ENCODE data around the gene OTUD5. TPM values are rescaled to one million over a fixed set of nuclear protein-coding genes. Genes with fewer than 3 reads are reported as not detected.
"Not testable (repeated sequence)": the region's sequence is repeated elsewhere in the genome, so short reads cannot be mapped to it uniquely, and the experiment has no call there.

The OTUD5 gene, protein sequence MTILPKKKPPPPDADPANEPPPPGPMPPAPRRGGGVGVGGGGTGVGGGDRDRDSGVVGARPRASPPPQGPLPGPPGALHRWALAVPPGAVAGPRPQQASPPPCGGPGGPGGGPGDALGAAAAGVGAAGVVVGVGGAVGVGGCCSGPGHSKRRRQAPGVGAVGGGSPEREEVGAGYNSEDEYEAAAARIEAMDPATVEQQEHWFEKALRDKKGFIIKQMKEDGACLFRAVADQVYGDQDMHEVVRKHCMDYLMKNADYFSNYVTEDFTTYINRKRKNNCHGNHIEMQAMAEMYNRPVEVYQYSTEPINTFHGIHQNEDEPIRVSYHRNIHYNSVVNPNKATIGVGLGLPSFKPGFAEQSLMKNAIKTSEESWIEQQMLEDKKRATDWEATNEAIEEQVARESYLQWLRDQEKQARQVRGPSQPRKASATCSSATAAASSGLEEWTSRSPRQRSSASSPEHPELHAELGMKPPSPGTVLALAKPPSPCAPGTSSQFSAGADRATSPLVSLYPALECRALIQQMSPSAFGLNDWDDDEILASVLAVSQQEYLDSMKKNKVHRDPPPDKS
- 28.2 and 37.9 TPM in 2 replicates for polyA plus RNA-seq (2014; cell fraction: cytosol; rRNA removed)
- polyA plus RNA-seq (2014; cell fraction: nucleus; rRNA removed) = 51.9 and 54.4 TPM in 2 replicates

DNA sequence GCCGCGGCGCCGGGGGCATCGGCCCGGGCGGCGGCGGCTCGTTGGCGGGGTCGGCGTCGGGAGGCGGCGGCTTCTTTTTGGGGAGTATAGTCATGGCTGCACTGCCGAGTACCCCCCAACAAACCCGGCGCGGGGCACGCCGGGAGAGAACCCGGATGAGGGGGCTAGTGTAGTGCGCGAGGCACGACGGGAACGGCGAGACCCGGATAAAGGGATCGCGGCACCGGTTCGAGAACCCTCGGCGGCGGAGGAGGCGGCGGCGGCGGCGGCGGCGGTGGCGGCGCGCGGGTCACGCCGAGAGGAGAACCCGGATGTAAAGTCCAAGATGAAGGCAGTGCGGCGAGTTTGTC is at the start of gene OTUD5:
OTUD5 (minus strand) TSS at position 131 of the 350 bp plus-strand sequence; CDS start at position 94, 37 bp downstream.
- no peak for DNase-seq (ENCODE audit: low spot score)

DNA sequence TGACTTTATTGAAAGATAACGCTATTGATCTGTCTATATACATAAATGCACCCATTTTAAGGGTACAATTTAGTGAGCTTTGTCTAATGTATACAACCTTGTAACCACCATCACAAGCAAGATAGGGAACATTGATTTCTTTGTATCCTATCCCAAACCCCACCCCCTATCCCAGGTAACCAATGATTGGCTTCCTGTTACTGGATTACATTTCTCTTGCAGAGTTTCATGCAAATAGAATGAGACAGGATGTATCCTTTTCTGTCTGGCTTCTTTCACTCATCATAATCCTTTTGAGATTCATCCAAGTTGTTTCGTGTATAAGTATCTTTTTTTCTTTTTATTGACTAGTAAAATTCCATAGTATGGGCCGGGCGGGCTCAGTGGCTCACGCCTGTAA is 46.3 kb upstream of the OTUD5 start:
- no peak for DNase-seq (ENCODE audit: low spot score)

DNA sequence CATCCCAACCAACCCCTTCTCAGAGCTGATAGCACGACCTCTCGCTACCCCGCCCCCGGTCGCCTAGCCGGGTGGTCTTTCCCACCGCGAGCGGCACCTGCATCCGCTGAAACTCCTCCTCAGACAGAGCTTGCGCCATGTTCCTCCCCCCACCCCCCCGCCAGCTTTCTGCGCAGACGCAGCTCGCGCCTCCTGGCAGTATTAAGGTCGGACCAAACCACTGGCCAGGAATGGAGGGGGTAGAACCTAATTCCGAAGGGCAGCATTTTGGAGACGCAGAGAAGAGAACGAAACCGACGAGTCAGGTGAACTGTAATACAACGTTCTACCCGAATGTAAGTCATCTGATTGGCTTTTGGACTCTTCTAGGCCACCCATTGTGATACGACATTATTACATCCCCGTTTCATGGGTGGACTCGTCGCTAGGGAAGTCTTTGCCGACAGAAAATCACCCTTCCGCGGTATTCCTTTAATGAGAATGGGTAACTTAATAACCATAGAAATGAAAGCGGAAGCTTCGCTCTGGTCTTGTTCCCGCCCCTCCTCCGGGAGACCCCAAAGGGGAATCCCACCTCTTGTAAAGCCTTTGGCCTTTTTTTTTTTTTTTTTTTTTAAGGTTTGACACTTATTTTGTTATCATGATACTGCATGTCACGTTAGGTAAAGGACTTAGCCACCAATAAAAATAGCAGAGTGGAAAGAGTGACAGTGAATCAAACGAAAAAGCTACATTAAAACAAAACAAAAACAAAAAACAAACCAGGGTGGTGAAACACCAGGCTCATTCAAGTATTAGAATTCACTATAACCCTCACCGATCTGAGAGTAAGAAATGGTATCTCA is 44.9 kb upstream of the OTUD5 start, which contains the start of gene GRIPAP1:
GRIPAP1 (minus strand) TSS at position 174 of the 845 bp plus-strand sequence; CDS start at position 139, 35 bp downstream.
- DNase-seq (ENCODE audit: low spot score) = peak; percentile 92

DNA sequence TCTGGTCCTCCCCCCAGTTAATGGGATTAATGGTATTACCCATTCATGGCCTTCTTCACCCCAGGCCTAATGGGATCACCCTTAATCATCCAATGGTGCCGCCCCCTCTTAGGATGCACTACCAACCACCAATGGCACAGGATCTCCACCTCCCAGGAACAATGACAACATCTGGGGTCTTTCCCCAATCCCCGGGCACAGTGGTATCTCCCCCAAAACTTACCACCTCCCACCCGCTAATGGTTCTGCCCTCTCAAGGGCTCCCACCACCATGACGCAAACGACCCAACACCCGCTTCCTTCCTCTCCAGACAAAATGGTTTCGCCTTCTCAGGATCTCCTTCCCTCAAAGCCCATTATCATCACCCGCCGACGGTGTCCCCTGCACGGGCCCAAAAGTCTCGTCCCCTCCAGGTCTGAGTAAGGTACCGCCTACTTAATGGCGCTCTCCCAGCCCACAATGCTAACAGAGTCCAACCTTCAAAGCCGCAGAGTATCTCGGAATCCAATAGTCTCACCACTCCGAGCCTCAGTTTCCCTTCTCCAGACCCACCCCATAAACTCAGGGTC is 44.2 kb upstream of the OTUD5 start:
- peak; percentile 29 for DNase-seq (ENCODE audit: low spot score)

DNA sequence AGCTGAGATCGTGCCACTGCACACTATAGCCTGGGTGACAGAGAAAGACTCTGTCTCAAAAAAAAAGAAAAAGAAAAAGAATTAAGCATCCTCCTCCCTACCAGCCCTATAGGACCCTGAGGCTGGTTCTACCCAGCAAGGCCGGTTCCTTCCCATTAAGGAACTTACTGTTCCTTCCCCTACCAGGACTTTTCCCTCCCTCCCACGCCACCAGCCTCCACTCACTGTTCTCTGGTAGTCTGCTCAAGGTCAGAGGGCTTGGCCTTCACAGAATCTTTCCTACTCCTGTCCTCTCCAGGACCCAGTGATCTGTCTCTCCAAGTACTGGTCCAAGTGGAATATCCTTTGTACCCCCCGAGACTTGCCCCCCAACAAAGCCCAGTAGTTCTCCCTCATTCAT is 43.2 kb upstream of the OTUD5 start:
- DNase-seq (ENCODE audit: low spot score) = no peak

DNA sequence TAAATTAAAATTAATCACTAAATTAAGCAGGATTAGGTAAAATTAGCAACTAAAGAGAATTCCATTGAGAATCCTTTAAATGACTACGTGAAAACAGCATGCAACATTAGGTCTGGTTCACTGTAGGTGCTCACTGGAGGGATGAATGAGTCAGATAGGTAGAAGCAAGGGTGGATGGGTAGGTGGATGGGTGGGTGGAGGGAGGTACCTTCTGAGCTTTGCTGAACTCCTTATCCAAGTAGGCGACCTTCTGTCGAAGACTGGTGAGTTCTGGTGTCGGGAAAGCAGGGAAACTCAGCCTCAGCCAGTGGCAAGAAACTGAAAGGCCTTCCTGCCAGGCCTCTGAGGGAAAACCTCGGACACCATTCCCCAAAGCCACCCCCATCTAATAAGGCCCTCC is 41.6 kb upstream of the OTUD5 start:
- no peak for DNase-seq (ENCODE audit: low spot score)

DNA sequence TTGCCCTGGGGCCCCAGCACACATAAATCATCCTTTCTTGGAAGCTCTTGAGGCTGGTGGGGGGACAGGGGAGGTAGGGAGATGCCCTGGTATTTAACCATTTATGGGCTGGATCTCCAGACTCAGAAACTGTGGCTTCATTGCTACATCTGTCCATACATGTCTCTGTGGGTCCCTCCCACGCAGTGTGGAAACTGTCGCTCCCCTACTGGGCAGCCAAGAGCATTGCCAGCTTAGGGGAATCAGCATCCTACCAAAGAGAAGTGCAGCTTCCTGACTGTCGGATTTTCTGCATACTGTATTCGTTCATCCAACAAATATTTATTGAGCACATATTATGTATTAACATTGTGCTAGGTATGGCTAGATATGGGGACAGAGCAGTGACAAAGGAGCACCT is 41.0 kb upstream of the OTUD5 start:
- no peak for DNase-seq (ENCODE audit: low spot score)

DNA sequence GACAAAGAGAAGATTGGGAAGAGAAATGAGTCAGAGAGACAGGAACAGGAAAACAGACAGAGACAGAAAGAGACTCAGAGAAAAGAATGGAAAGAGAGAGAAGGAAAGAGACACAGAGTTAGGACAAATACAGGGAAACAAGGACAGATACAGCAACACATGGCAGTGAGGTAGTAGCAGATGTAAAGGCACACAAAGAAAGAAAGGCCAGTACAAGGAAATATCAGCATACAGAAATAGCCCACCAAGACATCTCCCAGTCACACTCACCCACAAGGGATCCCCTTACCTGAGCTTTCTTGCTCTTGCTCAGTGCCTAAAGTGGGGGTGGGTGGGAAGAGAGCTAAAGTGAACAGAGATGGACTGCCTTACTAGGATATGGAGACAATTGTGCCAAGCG is 40.5 kb upstream of the OTUD5 start:
- DNase-seq (ENCODE audit: low spot score) = no peak

DNA sequence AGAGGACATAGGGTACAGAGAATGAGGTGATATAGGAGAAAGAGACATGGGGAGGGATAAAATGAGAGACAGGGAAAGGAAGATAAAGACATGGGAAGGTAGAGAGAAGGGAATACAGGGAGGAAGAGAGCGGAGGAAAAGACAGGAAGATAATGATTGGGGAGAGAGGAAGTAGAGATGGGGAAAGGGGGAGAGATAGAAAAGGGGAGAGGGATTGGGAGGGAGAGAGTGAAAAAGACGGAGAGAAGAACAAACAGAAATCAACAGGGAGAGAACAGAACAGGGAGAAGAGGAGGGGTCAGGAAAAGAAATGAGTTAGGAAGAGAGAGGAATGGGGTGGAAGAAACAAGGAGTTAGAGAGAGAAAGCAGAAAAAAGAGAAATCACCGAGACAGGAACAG is 40.0 kb upstream of the OTUD5 start:
- DNase-seq (ENCODE audit: low spot score) = no peak

DNA sequence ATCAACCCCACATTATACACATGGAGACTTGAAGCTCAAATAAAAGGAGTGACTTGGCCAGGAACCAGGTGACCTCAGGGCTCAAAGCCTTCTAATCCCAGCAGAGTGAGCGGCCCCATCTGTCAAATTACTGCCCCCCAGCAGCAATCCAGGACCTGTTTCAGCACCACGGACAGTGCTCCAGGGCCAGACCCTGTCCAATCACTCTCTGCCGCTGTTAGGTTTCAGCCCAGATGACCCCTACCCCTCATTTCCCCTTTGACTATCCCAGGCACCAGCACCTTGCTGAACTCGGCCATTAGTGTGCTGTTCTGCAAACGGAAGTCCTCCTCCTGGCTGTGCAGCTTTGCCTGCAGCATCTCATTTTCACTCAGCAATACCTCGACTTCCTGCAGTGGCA is 39.6 kb upstream of the OTUD5 start:
- DNase-seq (ENCODE audit: low spot score) = no peak

DNA sequence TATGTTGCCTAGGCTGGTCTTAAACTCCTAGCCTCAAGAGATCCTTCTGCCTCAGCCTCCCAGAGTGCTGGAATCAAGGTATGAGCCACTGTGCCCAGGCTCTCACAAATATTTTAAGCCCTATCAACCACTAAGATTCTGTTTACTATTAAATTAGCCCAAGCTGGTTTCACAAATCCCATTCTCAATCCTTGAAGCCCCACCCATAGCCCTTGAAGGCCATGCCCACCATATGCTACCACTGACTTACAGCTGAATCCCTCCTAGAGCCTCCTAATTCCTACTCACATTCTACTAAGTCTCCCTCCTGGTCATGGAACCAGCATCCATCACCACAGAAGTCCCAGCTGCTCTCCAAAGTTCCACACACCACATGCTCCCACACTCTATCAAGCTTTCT is 34.9 kb upstream of the OTUD5 start:
- no peak for DNase-seq (ENCODE audit: low spot score)

DNA sequence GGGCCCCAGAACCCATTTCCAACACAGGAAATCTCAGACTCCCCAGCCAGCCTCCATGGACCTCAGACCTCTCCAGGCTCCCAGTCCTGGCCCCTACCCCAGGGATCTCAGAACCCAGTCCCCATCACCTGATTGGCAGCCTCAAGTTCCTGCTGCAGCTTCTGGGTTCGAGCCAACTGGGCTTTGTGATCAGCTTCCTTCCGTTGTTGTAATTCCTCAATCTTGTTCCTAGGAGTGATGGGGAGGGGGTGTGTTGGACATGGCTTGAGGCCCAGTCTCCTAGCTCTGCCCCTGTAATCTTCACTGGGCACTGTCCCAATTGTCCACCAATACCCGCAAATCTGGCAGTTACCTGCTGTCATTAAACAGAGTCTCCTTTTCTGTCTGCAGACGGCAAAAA is 32.1 kb upstream of the OTUD5 start:
- DNase-seq (ENCODE audit: low spot score) = no peak

DNA sequence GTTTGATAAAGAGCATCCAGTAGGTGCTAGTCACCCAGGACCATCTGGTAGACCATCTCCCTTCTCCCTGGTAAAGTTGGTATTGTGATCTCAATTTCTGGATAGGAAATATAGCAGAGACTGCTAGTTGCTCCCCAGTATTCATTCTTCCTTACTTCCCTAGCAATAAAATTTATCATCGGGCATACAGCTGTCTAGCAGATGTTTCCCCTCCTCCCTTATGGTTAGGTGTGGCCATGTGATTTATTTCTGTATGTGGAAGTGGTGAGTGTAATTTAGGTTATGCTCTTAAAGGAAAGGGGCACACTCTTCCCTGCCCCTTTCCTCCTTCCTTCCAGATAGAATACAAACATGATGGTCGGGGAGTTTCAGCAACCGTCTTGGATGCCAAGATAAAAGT is 26.5 kb upstream of the OTUD5 start:
- no peak for DNase-seq (ENCODE audit: low spot score)

DNA sequence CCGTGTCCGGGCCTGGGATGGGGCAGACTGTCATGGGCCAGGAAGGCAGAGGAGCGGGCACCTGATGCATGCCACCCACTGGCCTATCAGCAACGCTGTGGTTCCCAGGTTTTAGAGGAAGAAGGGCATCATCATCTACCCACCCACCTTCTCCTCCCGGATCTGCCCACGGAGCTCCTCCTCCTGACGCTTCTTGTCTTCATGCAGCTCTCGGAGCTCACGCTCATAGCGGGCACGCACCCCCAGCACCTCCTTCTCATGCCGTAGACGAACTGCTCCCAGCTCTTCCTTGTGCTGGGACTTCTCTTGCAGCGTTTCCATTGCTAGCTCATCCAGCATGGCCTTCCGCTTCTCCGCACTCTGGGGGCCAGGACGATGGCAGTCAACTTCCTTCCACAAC is 25.7 kb upstream of the OTUD5 start:
- no peak for DNase-seq (ENCODE audit: low spot score)

DNA sequence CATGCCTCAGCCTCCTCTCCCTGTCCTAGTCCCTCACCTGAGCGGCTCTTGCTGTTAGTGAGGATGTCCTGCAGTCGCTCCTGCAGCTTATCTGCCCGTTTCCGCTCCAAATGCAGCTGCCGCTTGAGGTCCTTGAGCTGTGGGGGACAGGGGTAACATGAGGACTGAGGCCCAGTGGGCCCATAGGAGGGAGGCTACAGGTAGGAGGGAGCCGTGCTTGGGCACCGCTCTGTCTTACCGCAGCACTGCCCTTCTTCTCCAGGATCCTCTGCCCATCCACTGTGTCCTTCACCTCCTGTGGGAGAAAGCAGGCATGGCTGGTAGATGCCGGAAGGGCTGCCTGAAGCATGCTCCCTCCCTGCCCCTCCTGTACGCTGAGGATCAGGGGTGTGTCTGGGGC is 23.8 kb upstream of the OTUD5 start:
- no peak for DNase-seq (ENCODE audit: low spot score)

DNA sequence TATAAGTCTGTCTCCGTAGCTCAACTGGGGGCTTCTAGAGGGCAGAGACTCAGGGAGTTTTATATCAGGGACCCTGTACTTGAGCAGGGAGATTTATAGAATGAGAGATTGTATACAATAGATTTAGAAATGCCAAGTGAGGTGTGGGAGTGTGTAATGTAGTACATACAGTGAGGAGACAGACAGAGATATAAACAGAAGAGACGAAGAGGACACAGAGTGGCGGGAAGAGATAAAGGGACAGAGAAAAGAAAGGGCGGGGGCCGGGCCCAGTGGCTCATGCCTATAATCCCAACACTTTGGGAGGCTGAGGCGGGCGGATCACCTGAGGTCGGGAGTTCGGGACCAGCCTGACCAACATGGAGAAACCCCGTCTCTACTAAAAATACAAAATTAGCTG is 22.9 kb upstream of the OTUD5 start:
- not testable (repeated sequence) for DNase-seq (ENCODE audit: low spot score)

DNA sequence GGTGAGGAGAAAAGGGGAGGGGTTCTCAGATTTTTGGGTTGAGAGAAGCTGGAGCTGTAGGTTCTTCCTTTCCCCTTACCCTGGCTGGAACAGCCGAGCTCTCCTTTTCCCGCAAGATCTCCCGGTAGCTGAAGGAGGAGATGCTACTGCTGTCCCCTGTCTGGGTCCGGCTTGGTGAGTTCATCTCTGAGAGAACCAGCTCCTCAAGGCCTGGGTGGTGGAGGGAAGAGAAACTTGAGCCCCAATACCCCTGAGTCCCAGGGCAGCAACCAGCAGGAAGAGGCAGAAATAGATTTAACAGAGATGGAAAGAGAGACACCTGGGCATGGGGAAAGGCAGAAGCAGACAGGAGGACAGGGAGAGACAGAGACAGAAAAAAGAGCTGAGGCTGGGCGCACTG is 20.8 kb upstream of the OTUD5 start:
- no peak for DNase-seq (ENCODE audit: low spot score)

DNA sequence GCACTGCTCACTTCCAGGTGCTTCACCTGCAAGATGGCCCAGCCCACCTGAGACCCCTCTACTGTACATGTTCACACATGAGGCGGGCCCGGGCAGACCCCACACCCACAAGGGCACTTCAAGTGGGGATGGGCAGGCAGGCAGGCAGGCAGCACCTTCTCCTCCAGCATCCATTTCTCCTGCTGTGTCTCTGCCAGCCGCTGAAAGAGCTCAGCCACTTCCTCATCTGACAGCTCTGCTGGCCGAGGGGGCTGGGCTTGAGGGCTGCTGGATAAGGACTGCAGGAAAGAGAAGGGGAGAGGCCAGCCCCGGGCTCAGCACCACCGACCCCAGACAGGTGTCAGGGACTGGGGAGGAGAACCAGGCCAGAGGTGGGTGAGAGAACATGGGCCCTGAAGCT is 18.7 kb upstream of the OTUD5 start:
- no peak for DNase-seq (ENCODE audit: low spot score)

DNA sequence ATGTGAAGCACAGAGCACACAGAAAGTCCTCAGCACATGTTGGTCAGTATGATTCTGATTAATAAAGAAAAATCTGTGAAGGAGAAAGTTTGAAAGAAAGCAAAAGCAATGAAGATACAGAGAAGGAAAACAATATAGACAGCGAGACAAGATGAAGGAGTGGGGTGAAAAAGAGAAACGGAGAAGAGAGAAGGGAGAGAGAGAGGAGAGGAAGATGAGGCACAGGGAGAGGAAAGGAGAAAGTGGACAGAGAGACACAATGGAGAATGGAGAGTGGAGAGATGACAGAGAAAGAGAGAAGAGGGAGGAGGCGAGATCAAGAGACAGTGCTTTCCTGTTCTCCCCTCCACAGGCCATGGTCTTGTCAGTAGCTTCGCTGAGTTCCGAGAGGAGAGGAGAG is 18.1 kb upstream of the OTUD5 start:
- DNase-seq (ENCODE audit: low spot score) = no peak

DNA sequence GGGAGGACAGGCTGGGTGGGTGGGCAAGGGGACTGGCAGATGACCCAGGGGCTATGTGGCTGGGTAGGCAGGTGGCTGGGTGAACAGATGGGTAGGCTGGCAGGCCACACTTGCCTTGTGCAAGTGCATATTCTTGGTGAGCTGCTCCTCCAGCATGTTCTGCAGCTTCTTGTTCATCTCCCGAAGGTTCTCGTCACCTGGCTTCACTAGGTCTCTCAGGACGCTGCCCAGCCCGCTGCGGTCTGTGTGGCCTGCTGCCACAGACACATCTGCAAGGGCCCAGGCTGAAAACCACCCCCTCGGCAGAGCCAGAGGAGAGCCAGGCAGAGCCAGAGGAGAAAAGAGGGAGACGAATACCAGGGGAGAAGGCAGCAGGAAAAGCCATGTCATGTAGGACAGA is 17.6 kb upstream of the OTUD5 start:
- DNase-seq (ENCODE audit: low spot score) = no peak

DNA sequence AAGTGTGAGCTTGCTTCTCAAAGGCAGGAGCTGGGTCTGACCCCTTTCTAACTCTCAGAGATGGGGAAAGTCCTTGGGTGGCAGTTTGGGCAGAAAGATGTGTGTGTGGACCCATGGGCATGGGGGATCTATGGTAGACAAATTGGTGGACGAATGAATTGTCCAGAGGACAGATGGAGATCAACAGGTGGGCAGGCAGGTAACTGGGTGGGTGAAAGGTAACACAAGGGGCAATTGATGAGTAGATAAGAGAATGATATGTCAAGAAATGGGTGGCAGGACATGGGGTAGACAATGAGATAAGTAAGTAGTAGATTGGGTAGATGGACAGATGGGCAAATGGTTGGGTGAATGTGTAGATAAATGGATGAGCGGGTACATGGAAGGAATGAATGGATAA is 17.2 kb upstream of the OTUD5 start:
- DNase-seq (ENCODE audit: low spot score) = no peak

DNA sequence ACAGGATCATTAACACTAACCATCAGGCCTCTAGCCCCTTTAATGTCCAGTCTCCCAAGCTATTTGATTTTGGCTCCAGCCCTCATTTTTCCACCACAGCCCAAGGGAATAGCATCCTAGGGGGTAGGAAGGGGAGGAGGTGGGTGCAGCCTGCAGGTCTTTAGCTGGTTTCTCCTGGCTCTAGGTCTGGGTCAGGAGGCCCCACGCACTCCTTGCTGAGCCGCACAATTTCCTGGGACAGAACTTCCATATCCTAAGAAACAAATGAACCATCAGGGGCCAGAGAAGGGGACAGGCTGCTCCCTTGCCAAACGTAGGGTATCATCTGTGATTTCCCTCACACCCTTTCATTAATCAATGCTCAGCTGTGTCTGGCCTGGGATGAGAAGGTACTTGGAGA is 16.6 kb upstream of the OTUD5 start:
- no peak for DNase-seq (ENCODE audit: low spot score)
